HEK293 (cell line): Measurements from ENCODE around the gene CYP3A7.

Experiments used
- CTCF ChIA-PET: fragments of 350-600 bp; formaldehyde crosslinking; extraction: SDS; loops from one replicate; lab custom pipeline; 2021; ENCODE audit warnings: antibody characterized with exemption; lab: Yijun Ruan, JAX
- POLR2A ChIA-PET: fragments of 300-600 bp; formaldehyde crosslinking; extraction: SDS; loops from one replicate; lab custom pipeline; 2020; ENCODE audit warnings: antibody characterized with exemption, inconsistent platforms; lab: Yijun Ruan, JAX
- H3K27ac ChIP-seq: fragments of 200-500 bp; sonication (Bioruptor generic); 2 replicates; pipeline ENCODE4 v1.5.1; 2014; ENCODE audit warnings: low read depth, low read length, control low read depth, inconsistent platforms; ENCODE audit errors: extremely low read depth
- H3K36me3 ChIP-seq, 2 experiments: fragments of 200-500 bp in 1 of 2; sonication (Bioruptor generic) in 1 of 2; 1 replicate in 1 of 2; 2 replicates in 1 of 2; pipeline ENCODE4 v1.5.1; 2014 to 2017; ENCODE audit warnings: inconsistent platforms in 2 of 2, low read length in 2 of 2; ENCODE audit not compliant: control insufficient read depth in 2 of 2, insufficient read depth in 1 of 2
- H3K4me1 ChIP-seq: fragments of 200-500 bp; sonication (Bioruptor generic); 2 replicates; pipeline ENCODE4 v1.5.1; 2014; ENCODE audit warnings: mild to moderate bottlenecking, low read length, inconsistent platforms; ENCODE audit not compliant: control insufficient read depth, insufficient read depth
- H3K4me3 ChIP-seq: 2 replicates; pipeline ENCODE4 v1.5.1; 2011; ENCODE audit warnings: low read depth, mild to moderate bottlenecking, control low read depth, low read length, moderate library complexity
- H3K9me3 ChIP-seq: fragments of 200-500 bp; sonication (Bioruptor generic); 2 replicates; pipeline ENCODE4 v1.5.1; 2014; ENCODE audit warnings: low read depth, low read length, inconsistent platforms; ENCODE audit not compliant: control insufficient read depth, insufficient read depth
- AEBP2 ChIP-seq: fragments of 450-650 bp; formaldehyde crosslinking; IDR thresholded peaks from 2 replicates; pipeline ENCODE4 v1.5.1; 2016; ENCODE audit warnings: missing biosample characterization, missing genetic modification characterization, borderline replicate concordance
- BCL11A ChIP-seq: fragments of 450-650 bp; formaldehyde crosslinking; IDR thresholded peaks from 2 replicates; pipeline ENCODE4 v1.5.1; 2016; ENCODE audit warnings: low read depth, missing biosample characterization, missing genetic modification characterization
- ELK4 ChIP-seq: IDR thresholded peaks from 2 replicates; pipeline ENCODE4 v1.6.1; 2011; ENCODE audit warnings: mild to moderate bottlenecking, low read depth, low read length, borderline replicate concordance
- GLI2 ChIP-seq: fragments of 450-650 bp; formaldehyde crosslinking; IDR thresholded peaks from 2 replicates; pipeline ENCODE4; 2017; ENCODE audit warnings: missing biosample characterization, missing genetic modification characterization, low read depth, borderline replicate concordance
- WT1 ChIP-seq: fragments of 450-650 bp; formaldehyde crosslinking; IDR thresholded peaks from 2 replicates; pipeline ENCODE4 v1.5.1; 2016; ENCODE audit warnings: missing biosample characterization, missing genetic modification characterization
- ZBTB10 ChIP-seq: fragments of 450-650 bp; formaldehyde crosslinking; IDR thresholded peaks from 2 replicates; pipeline ENCODE4 v1.5.1; 2016; ENCODE audit warnings: missing biosample characterization, missing genetic modification characterization
- ZNF121 ChIP-seq: fragments of 450-650 bp; formaldehyde crosslinking; IDR thresholded peaks from 2 replicates; pipeline ENCODE4 v1.5.1; 2016; ENCODE audit warnings: missing biosample characterization, missing genetic modification characterization
- ZNF133 ChIP-seq: fragments of 450-650 bp; formaldehyde crosslinking; IDR thresholded peaks from 2 replicates; pipeline ENCODE4 v1.5.1; 2016; ENCODE audit warnings: missing biosample characterization, missing genetic modification characterization
- ZNF214 ChIP-seq: fragments of 450-650 bp; formaldehyde crosslinking; IDR thresholded peaks from 2 replicates; pipeline ENCODE4 v1.5.1; 2017; ENCODE audit warnings: missing biosample characterization, mild to moderate bottlenecking, missing genetic modification characterization, borderline replicate concordance
- ZNF302 ChIP-seq: fragments of 450-650 bp; formaldehyde crosslinking; IDR thresholded peaks from 2 replicates; pipeline ENCODE4 v1.5.1; 2016; ENCODE audit warnings: missing biosample characterization, missing genetic modification characterization, low read depth
- ZNF37A ChIP-seq: fragments of 450-650 bp; IDR thresholded peaks from 2 replicates; pipeline ENCODE4 v1.5.1; 2018; ENCODE audit warnings: missing biosample characterization, missing genetic modification characterization
- ZNF391 ChIP-seq: fragments of 450-650 bp; formaldehyde crosslinking; IDR thresholded peaks from 2 replicates; pipeline ENCODE4 v1.5.1; 2016; ENCODE audit warnings: low read depth, missing biosample characterization, missing genetic modification characterization, borderline replicate concordance
- ZNF404 ChIP-seq: fragments of 450-650 bp; formaldehyde crosslinking; IDR thresholded peaks from 2 replicates; pipeline ENCODE4 v1.5.1; 2017; ENCODE audit warnings: missing biosample characterization, missing genetic modification characterization
- ZNF529 ChIP-seq: fragments of 450-650 bp; formaldehyde crosslinking; IDR thresholded peaks from 2 replicates; pipeline ENCODE4 v1.5.1; 2017; ENCODE audit warnings: missing genetic modification characterization, missing biosample characterization; ENCODE audit not compliant: insufficient replicate concordance
- ZNF530 ChIP-seq: fragments of 450-650 bp; formaldehyde crosslinking; IDR thresholded peaks from 2 replicates; pipeline ENCODE4 v1.5.1; 2016; ENCODE audit warnings: low read depth, missing biosample characterization, missing genetic modification characterization
- ZNF596 ChIP-seq: fragments of 450-650 bp; IDR thresholded peaks from 2 replicates; pipeline ENCODE4 v1.5.0; 2018; ENCODE audit warnings: missing biosample characterization, mild to moderate bottlenecking, missing genetic modification characterization, moderate library complexity
- ZNF600 ChIP-seq: fragments of 450-650 bp; formaldehyde crosslinking; IDR thresholded peaks from 2 replicates; pipeline ENCODE4 v1.5.1; 2016; ENCODE audit warnings: missing biosample characterization, missing genetic modification characterization
- ZNF660 ChIP-seq: fragments of 450-650 bp; IDR thresholded peaks from 2 replicates; pipeline ENCODE4 v1.5.1; 2018; ENCODE audit warnings: missing biosample characterization, mild to moderate bottlenecking, missing genetic modification characterization
- ZNF677 ChIP-seq: fragments of 450-650 bp; IDR thresholded peaks from 2 replicates; pipeline ENCODE4 v1.5.0; 2018; ENCODE audit warnings: missing biosample characterization, mild to moderate bottlenecking, missing genetic modification characterization, moderate library complexity
- ZNF692 ChIP-seq: fragments of 450-650 bp; formaldehyde crosslinking; IDR thresholded peaks from 2 replicates; pipeline ENCODE4 v1.5.1; 2016; ENCODE audit warnings: missing biosample characterization, missing genetic modification characterization
- ZNF701 ChIP-seq: fragments of 450-650 bp; formaldehyde crosslinking; IDR thresholded peaks from 2 replicates; pipeline ENCODE4 v1.5.1; 2016; ENCODE audit warnings: missing biosample characterization, missing genetic modification characterization
- ZNF837 ChIP-seq: fragments of 450-650 bp; formaldehyde crosslinking; IDR thresholded peaks from 2 replicates; pipeline ENCODE4 v1.5.1; 2016; ENCODE audit warnings: missing biosample characterization, missing genetic modification characterization
- ZSCAN18 ChIP-seq: fragments of 450-650 bp; formaldehyde crosslinking; IDR thresholded peaks from 2 replicates; pipeline ENCODE4 v1.5.1; 2016; ENCODE audit warnings: missing biosample characterization, missing genetic modification characterization

CYP3A7 gene

GRCh38 chr7:99709260-99709659 lies 25.7 kb downstream of the CYP3A7 start:
- TF ChIP-seq ZNF837 (tag by site-specific recombination), result no peak
- TF ChIP-seq ZNF529 (tag by site-specific recombination), result no peak
- no peak for TF ChIP-seq ZNF701 (tag by site-specific recombination)
- TF ChIP-seq ZNF133 (tag by site-specific recombination), result no peak
- no peak for TF ChIP-seq ZNF596 (tag by site-specific recombination)
- TF ChIP-seq, all 188 proteins: peak for 0

GRCh38 chr7:99707096-99707495 lies 27.9 kb downstream of the CYP3A7 start:
- no peak overlapping the region for H3K4me3 ChIP-seq
- no peaks in the 10 kb centered on the region for H3K4me1 ChIP-seq
- H3K27ac ChIP-seq, result no peak overlapping the region
- no peak for TF ChIP-seq ZNF391 (tag by site-specific recombination)
- no peak for TF ChIP-seq ZNF529 (tag by site-specific recombination)
- no peak for TF ChIP-seq WT1 (tag by site-specific recombination)
- no peak for TF ChIP-seq ZNF600 (tag by site-specific recombination)
- TF ChIP-seq AEBP2, result no peak
- no peak for TF ChIP-seq ZNF121 (tag by site-specific recombination)
- no peak for TF ChIP-seq GLI2
- no peak for TF ChIP-seq ZNF302 (tag by site-specific recombination)
- no peak for TF ChIP-seq BCL11A
- TF ChIP-seq ELK4, result no peak
- TF ChIP-seq ZNF660 (tag by site-specific recombination), result no peak
- TF ChIP-seq ZNF677, result no peak
- TF ChIP-seq ZNF37A (tag by site-specific recombination), result no peak
- TF ChIP-seq ZNF692 (tag by site-specific recombination), result no peak
- TF ChIP-seq, all 188 proteins: peak for 0
- CTCF ChIA-PET, result no interaction called here
- POLR2A ChIA-PET, result no interaction called here
- no peaks in the 10 kb centered on the region for H3K9me3 ChIP-seq
- H3K36me3 ChIP-seq, result no peaks in the 10 kb centered on the region

More at GRCh38 chr7:99709260-99709659, 25.7 kb downstream of the CYP3A7 start:
- ChIA-PET CTCF (no interaction called here), POLR2A (no interaction called here)
- Histone ChIP-seq H3K4me1 (no peaks in the 10 kb centered on the region), H3K27ac (no peak overlapping the region), H3K9me3 (no peaks in the 10 kb centered on the region), H3K36me3 (no peaks in the 10 kb centered on the region), H3K4me3 (no peak overlapping the region)

GRCh38 chr7:99699946-99700345 lies 35.0 kb downstream of the CYP3A7 start:
- ChIA-PET CTCF (no interaction called here), POLR2A (no interaction called here)
- Histone ChIP-seq H3K4me3 (no peak overlapping the region), H3K4me1 (no peaks in the 10 kb centered on the region), H3K36me3 (no peaks in the 10 kb centered on the region), H3K27ac (no peak overlapping the region), H3K9me3 (no peaks in the 10 kb centered on the region)
- TF ChIP-seq ZNF530 (tag by site-specific recombination) (no peak), ZSCAN18 (tag by site-specific recombination) (no peak), ZBTB10 (tag by site-specific recombination) (no peak), ZNF214 (tag by site-specific recombination) (no peak), ZNF404 (tag by site-specific recombination) (no peak), ZNF692 (tag by site-specific recombination) (no peak)
